Measurements from ENCODE around the gene RAVER1. TPM values are rescaled to one million over a fixed set of nuclear protein-coding genes. Genes with fewer than 3 reads are reported as not detected.

The RAVER1 gene
- total RNA-seq, 4 donors from 2014 or later = 22.2 to 34.2 (median 24.3) TPM

DNA sequence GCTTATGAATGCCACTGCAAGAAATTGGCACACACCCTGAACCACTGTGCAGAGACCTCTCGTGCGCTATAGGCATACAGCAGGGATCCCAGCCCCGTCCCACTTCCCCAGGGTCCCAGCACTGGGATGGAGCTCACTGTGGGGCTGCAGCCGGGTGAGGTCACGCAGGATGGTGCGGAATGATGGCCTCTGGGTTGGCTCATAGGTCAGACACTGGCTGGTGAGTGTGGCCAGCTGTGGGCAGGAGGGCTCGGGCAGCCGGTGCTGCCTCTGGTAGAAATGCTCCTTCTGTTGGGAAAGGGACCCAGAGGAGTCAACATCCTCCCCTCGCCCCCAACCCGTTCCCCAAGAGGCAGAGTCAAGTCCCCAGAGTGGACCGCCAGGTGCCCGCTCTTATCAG, 23.1 kb upstream of the RAVER1 start:
- no peak for DNase-seq (ENCODE audit: low spot score in 2 of 2)
- peaks cover 3 to 97% (median 12%) of the 10 kb centered on the region in 3 donors for H3K36me3 ChIP-seq
- 90 to 93% methylated on average over 4 to 11 of the region's 12 CpGs for WGBS, 2 donors

DNA sequence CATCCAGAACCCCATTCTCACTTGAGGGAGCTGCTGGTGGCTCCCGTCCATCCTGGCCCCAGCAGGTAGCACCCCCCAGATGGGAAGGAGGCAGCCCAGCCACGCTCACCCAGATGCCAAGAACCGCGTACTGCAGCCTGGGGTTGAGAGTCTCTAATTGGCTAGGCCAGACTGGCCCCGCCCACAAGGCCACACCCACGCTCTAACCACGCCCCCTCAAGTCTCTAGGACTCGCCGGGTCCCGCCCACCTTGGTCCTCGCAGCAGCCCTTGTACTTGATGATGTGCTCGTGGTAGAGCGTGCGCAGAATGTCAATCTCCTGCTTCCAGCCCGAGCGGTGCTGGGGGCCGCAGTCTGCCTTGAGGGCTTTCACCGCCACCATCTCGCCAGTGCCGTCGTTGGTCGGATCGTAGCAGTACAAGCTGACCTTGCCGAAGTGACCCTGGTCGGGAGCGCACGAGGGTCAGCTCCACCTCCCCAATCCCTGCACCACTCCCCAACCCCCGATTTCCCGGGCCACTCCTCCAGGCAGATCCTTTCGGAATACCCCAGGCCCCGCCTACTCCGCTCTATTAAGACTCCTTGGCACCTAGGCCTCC, 20.6 kb upstream of the RAVER1 start:
- Histone ChIP-seq H3K9me3 (no peaks in the 10 kb centered on the region), H3K27ac (peak overlapping the region; percentile 53 to 84 (median 66)), H3K4me3 (peak overlapping the region in 2 of 4 donors; percentile 10 to 45), H3K4me1 (peaks cover 0 to 20% (median 0%) of the 10 kb centered on the region in 4 donors), H3K27me3 (no peaks in the 10 kb centered on the region), H3K36me3 (peaks cover 3 to 97% (median 15%) of the 10 kb centered on the region in 3 donors)
- TF ChIP-seq EP300 (IDR thresholded peaks at IDR 0.05) (no peak), POLR2A (IDR thresholded peaks at IDR 0.05) (no peak)
- TF ChIP-seq, protein P1, sequence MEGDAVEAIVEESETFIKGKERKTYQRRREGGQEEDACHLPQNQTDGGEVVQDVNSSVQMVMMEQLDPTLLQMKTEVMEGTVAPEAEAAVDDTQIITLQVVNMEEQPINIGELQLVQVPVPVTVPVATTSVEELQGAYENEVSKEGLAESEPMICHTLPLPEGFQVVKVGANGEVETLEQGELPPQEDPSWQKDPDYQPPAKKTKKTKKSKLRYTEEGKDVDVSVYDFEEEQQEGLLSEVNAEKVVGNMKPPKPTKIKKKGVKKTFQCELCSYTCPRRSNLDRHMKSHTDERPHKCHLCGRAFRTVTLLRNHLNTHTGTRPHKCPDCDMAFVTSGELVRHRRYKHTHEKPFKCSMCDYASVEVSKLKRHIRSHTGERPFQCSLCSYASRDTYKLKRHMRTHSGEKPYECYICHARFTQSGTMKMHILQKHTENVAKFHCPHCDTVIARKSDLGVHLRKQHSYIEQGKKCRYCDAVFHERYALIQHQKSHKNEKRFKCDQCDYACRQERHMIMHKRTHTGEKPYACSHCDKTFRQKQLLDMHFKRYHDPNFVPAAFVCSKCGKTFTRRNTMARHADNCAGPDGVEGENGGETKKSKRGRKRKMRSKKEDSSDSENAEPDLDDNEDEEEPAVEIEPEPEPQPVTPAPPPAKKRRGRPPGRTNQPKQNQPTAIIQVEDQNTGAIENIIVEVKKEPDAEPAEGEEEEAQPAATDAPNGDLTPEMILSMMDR (IDR thresholded peaks at IDR 0.05) = no peak
- DNase-seq (ENCODE audit: low spot score in 2 of 2) = peak; percentile 76 to 90
- 76 to 78% methylated on average over 23 to 27 of the region's 32 CpGs for WGBS, 2 donors

More for the DNA sequence above, 23.1 kb upstream of the RAVER1 start:
- TF ChIP-seq EP300 (IDR thresholded peaks at IDR 0.05) (no peak), POLR2A (IDR thresholded peaks at IDR 0.05) (no peak)
- TF ChIP-seq, protein P1 (IDR thresholded peaks at IDR 0.05) = no peak
- no peaks in the 10 kb centered on the region for H3K27me3 ChIP-seq
- peaks cover 0 to 20% (median 0%) of the 10 kb centered on the region in 4 donors for H3K4me1 ChIP-seq
- H3K27ac ChIP-seq = no peak overlapping the region
- H3K4me3 ChIP-seq = no peak overlapping the region
- no peaks in the 10 kb centered on the region for H3K9me3 ChIP-seq

DNA sequence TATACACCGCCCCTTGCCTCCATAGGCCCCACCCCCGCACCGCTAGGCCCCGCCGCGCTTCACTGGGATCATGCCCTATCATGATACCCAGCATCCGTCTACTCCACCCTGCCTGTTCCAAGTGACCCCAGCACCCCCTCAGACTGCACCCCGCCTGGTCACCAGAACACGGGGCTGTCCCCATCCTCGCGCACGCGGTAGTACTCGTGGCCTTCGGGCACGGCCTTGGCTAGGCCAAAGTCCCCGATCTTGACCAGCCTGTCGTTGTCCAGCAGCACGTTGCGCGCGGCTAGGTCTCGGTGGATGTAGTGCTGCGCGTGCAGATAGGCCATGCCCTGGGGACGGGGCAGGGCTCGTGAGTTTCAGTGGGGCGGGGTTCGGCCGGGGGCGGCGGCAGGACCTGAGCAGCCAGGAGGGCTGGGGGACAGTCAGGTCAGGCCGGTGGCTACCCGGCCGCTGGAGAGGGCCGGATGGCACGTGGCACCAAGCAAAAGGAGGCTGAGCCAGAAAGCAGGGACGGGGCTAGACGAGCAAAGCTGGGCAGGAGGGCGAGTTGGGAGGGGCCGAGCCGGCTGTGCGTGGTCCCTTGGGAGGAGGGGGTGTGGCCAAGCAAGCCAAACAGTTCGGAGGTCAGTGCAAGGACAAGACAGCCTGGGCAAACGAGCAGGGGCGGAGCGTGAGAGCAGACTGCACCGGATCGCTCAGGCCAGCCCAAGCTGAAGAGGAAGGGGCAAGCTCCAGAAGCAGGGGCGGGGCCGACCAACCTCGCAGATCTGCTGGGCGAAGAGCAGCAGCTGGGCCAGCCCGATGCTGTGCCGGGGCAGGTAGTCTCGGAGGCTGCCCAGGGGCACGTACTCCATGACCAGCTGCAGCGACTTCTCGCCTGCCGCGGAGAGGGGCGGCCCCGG, 19.7 kb upstream of the RAVER1 start:
- peak; percentile 76 to 81 for DNase-seq (ENCODE audit: low spot score in 2 of 2)
- peak in 1 of 2 donors; percentile 47 for TF ChIP-seq EP300 (IDR thresholded peaks at IDR 0.05)
- TF ChIP-seq, protein P1 (IDR thresholded peaks at IDR 0.05) = no peak
- no peak for TF ChIP-seq POLR2A (IDR thresholded peaks at IDR 0.05)
- Histone ChIP-seq H3K9me3 (no peaks in the 10 kb centered on the region), H3K4me1 (peaks cover 0 to 20% (median 0%) of the 10 kb centered on the region in 4 donors), H3K27me3 (no peaks in the 10 kb centered on the region), H3K27ac (peak overlapping the region; percentile 58 to 84 (median 72)), H3K36me3 (peaks cover 3 to 91% (median 15%) of the 10 kb centered on the region in 3 donors), H3K4me3 (peak overlapping the region in 2 of 4 donors; percentile 10 to 45)
- 51 to 56% methylated on average over 51 to 56 of the region's 63 CpGs for WGBS, 2 donors

DNA sequence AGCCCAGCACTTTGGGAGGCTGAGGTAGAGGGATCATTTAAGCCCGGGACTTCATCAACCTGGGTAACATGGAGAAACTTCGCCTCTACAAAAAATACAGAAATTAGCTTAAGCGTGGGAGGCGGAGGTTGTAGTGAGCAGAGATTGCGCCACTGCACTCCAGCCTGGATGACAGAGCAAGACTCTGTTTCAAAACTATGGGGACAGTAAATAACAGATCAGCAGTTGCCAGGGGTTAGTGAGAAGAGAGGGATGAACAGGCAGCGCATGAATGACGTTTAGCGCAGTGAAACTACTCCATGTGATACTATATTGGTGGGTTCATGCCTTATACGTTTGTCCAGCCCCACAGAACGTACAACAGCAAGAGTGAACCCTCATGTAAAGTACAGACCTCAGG, 13.2 kb upstream of the RAVER1 start:
- no peak overlapping the region for H3K4me3 ChIP-seq
- H3K36me3 ChIP-seq = peaks cover 0 to 29% (median 3%) of the 10 kb centered on the region in 3 donors
- DNase-seq (ENCODE audit: low spot score in 2 of 2) = no peak
- TF ChIP-seq EP300 (IDR thresholded peaks at IDR 0.05) = no peak
- no peak for TF ChIP-seq POLR2A (IDR thresholded peaks at IDR 0.05)
- TF ChIP-seq, protein P1 (IDR thresholded peaks at IDR 0.05) = no peak
- 59 to 72% methylated on average over 10 of the region's 10 CpGs for WGBS, 2 donors
- no peak overlapping the region for H3K27ac ChIP-seq
- no peaks in the 10 kb centered on the region for H3K4me1 ChIP-seq
- H3K27me3 ChIP-seq = no peaks in the 10 kb centered on the region
- H3K9me3 ChIP-seq = no peaks in the 10 kb centered on the region

DNA sequence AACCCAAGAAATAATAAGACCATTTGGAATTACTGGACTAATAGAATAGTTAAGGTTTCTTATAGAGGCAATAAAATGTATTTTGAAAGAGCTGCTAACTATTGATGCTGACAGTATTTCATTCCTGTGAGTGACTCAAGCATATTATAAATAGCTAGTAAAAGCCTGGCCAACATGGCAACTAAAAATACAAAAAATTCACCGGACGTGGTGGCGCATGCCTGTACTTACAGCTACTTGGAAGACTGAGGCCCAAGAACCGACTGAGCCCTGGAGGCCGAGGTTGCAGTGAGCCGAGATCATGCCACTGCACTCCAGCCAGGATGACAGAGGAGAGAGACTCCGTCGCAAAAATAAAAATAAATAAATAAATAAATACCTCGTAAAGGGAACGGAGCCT, 11.5 kb upstream of the RAVER1 start:
- Histone ChIP-seq H3K36me3 (peaks cover 0 to 12% (median 0%) of the 10 kb centered on the region in 3 donors), H3K4me1 (no peaks in the 10 kb centered on the region), H3K4me3 (no peak overlapping the region), H3K27ac (no peak overlapping the region), H3K27me3 (no peaks in the 10 kb centered on the region), H3K9me3 (no peaks in the 10 kb centered on the region)
- WGBS, 2 donors = 84 to 87% methylated on average over 10 of the region's 10 CpGs
- DNase-seq (ENCODE audit: low spot score in 2 of 2) = no peak
- no peak for TF ChIP-seq EP300 (IDR thresholded peaks at IDR 0.05)
- no peak for TF ChIP-seq POLR2A (IDR thresholded peaks at IDR 0.05)
- TF ChIP-seq, protein P1 (IDR thresholded peaks at IDR 0.05) = no peak

Data from tibial nerve (tissue), 4 donors.